Activated CD4-positive, CD25-positive, alpha-beta regulatory T cell (primary cell): Measurements from ENCODE around the gene LMNTD2.

Experiments
- DNase-seq, 4 experiments: peaks; one replicate each; lab custom pipeline; 2025; lab: John Stamatoyannopoulos, UW

LMNTD2 gene

DNA sequence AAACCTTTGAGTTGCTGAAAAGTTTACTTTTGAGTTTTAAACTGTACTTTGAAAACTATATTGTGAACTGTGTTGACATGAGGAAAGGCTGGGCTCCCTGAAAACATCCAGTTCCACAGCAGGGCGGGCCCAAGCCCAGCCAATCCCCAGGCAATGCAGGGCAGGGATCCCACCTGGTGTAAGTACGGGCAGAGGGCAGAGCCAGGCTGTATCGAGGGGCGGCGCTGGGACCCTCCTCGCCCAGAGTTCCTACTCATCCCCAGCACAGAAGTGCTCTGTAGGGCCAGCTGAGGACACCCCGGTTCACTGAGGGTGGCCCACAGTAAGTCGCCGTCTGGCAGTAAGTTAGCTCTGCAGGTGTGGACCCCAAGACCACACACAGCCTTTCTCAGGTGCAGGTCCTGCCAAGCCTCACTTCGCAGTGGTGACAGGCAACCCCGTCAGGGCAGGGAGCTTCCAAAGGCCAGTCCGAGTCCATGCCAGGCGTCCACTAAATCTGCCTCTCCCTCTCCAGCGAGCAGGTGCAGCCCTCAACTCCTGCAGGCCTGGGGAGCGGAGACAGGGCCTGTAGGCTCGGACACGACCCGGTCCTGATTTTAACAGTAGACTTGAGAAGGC is 6.6 kb upstream of the LMNTD2 start:
- no peak for DNase-seq

GRCh38 chr11:565921-566509 is 5.5 kb upstream of the LMNTD2 start:
- no peak for DNase-seq

DNA sequence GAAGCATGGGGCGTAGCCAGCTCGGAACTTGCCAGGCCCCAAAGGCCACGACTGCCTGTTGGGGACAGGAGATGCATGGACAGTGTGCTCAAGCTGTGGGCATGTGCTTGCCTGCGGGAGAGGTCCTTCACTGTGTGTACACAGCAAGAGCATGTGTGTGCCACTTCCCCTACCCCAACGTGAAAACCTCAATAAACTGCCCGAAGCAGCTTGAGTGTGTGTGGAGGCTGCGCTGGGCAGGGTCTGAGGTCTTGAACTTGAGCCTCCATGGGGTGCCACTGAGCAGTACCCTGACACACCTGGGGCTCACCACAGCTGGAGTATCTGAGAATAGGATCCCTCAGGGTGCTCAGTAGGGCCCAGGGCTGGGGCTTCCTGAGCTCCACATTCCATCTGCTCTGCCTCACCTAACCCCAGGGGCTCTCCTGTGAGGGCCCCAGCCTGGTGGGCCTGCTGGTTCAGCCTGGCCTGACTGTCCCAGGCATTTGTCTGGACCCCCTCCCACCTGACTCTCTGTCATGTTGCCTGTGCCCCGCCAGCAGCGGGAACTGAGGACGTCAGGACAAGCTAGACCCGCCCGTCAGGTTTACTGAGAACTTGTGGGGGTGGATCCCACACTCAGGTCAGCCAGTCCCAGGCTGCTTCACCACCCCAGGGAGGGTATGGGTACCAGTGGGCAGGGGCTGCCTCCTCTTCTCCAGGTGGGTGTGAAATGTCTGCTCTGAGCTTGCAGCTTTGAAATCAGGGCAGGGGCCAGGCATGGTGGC is 3.5 kb upstream of the LMNTD2 start:
- no peak for DNase-seq

- no peak for DNase-seq
These were observed 2.7 kb upstream of the LMNTD2 start for GRCh38 chr11:563066-563811.

DNA sequence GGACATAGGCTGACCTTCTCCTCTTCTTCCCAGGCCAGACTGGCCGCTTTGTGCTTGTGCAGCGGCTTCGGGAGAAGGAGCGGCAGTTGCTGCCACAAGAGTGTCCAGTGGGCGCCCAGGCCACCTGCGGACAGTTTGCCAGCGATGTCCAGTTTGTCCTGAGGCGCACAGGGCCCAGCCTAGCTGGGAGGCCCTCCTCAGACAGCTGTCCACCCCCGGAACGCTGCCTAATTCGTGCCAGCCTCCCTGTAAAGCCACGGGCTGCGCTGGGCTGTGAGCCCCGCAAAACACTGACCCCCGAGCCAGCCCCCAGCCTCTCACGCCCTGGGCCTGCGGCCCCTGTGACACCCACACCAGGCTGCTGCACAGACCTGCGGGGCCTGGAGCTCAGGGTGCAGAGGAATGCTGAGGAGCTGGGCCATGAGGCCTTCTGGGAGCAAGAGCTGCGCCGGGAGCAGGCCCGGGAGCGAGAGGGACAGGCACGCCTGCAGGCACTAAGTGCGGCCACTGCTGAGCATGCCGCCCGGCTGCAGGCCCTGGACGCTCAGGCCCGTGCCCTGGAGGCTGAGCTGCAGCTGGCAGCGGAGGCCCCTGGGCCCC is 1.6 kb upstream of the LMNTD2 start:
- DNase-seq, result no peak

DNA sequence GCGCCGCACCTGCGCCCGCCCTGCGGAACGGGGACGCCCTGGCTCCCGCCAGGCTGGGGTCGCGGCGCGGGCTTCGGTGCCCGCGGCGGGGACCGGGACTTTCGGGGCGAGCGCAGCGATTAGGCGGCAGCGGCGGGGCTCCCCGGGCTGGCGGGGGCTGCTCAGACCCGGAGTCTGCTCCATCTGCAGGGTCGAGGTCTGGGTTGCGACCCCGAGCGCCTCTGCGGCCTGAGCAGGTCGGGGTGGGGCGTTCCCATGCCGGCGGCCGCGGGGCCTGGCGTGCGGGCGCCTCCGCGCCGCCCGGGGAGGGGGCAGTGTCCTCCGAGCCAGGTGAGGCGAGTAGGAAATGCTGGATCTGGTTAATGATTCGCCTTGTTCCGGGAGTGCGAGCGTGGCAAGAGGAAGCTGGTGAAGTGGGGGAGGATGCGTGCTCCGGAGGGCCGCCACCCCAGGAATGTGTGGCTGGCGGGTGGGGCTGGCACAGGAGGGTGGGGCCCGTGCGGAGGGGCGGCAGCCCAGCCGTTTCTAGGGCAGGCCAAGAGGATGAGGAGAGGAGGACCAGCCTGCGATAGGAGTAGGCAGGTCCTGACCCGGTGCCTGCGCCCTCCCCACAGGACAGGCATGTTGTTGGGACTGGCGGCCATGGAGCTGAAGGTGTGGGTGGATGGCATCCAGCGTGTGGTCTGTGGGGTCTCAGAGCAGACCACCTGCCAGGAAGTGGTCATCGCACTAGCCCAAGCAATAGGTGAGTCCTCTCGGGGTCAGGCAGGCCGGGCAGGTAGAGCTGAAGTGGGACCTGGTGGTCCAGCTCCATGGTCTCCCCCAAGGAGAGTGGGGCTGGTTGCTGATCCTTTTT is 838 bp upstream of the LMNTD2 start:
- DNase-seq, result no peak

- no peak for DNase-seq
These were observed 730 bp downstream of the LMNTD2 start for GRCh38 chr11:559712-560304.

- no peak for DNase-seq
These were observed 1.4 kb downstream of the LMNTD2 start for GRCh38 chr11:559020-559620.

- DNase-seq, result no peak
These were observed 2.0 kb downstream of the LMNTD2 start for GRCh38 chr11:558503-558902.

GRCh38 chr11:557328-558132 is 3.0 kb downstream of the LMNTD2 start:
- no peak for DNase-seq

DNA sequence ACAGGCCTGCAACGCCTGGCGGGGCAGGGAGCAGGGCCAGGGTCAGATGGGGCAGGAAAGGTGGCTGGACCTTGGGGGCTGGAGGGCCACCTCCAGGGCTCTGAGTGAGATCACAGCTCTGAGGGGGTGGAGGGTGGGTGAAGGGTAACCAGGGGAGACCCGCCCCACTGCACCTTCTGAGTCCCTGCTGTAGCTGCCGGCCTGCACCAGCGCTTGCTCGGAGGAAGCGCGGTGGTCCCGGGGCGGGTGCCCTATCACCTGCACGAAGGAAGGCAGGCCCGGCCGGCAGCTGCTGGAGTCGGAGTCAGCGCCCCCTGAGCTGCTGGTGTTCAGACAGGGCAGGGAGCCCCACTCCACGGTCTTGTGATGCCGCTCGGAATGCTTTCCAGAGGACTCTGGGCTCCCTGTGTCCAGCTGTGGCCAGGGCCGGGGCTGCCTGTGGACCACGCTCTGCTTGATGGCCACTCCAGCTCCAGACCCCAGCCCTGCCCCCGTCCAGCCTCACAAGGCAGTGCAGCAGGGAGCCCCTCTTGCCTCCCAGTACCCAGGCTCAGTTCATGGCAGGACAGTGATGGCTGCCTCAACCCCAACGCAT is 3.8 kb downstream of the LMNTD2 start:
- DNase-seq, result no peak

- DNase-seq, result no peak
These were observed 4.5 kb downstream of the LMNTD2 start for GRCh38 chr11:555780-556661.

- no peak for DNase-seq
These were observed 5.2 kb downstream of the LMNTD2 start for GRCh38 chr11:555227-555779.

GRCh38 chr11:554428-555226 is 5.9 kb downstream of the LMNTD2 start:
- peak; percentile 60 to 71 (median 62) for DNase-seq

- DNase-seq, result no peak
These were observed 6.6 kb downstream of the LMNTD2 start for GRCh38 chr11:553988-554340.

- no peak for DNase-seq
These were observed 7.2 kb downstream of the LMNTD2 start for GRCh38 chr11:553083-553987.
